Motor neuron (in vitro differentiated cells): ENCODE data around the gene PDF. TPM values are rescaled to one million over a fixed set of nuclear protein-coding genes. Genes with fewer than 3 reads are reported as not detected.

Source experiments
- ATAC-seq, 8 experiments: fragments of 200-7000 bp; cut with Tn5 transposase; replicated peaks in 6 of 8; 2 replicates each; pipeline ENCODE4 v1.8.0; 2021; ENCODE audit warnings: mild to moderate bottlenecking in 8 of 8, moderate library complexity in 8 of 8
- H3K27ac ChIP-seq, 2 donors: fragments of 250-450 bp; sonication (Bioruptor Pico); 2 replicates each; pipeline ENCODE4 v1.9.0; 2021; ENCODE audit warnings: antibody characterized with exemption in 2 of 2, mild to moderate bottlenecking in 2 of 2, moderate library complexity in 1 of 2
- H3K4me1 ChIP-seq, 2 donors: fragments of 250-450 bp; sonication (Bioruptor Pico); replicated peaks in 1 of 2; 2 replicates each; pipeline ENCODE4 v1.6.1; 2021; ENCODE audit warnings: antibody characterized with exemption in 2 of 2, mild to moderate bottlenecking in 2 of 2, moderate library complexity in 1 of 2
- H3K4me3 ChIP-seq, 5 donors: fragments of 250-450 bp; sonication (Bioruptor Pico); 2 replicates each; pipeline ENCODE4 v1.9.0; 2021; ENCODE audit warnings: antibody characterized with exemption in 5 of 5, mild to moderate bottlenecking in 5 of 5, moderate library complexity in 4 of 5
- WGBS, 10 experiments: fragments of 450-650 bp; shearing (Covaris generic); methylation state at CpG; one replicate each; pipeline ENCODE4 v1.0.0; 2022; 5-methylcytosine and 5-hydroxymethylcytosine counted together
- in situ Hi-C, 9 experiments: fragments of 400-800 bp; cut with MboI; loops; one replicate each; pipeline ENCODE4 v1.15.0; 2021; ENCODE audit warnings: low sequenced_read_pairs in 9 of 9, low pct_unique_long_range_greater_than_20kb in 2 of 9; ENCODE audit not compliant: unreplicated experiment in 9 of 9
- total RNA-seq, 8 experiments: library from RNA; unstranded; fragments of 300-600 nt; gene quantifications; 2 replicates each; pipeline versions ENCODE4 v1.2.3 to v1.2.4, GENCODE V29; 2022

Gene PDF
- total RNA-seq, 8 experiments from 2014 or later: 3.0 to 12.8 (median 5.8) TPM

GRCh38 chr16:69283851-69284250 is 46.5 kb downstream of the PDF start:
- in situ Hi-C loops: loop anchor here in 5 of 9 experiments (25.0 kb wide), 2 partner anchors 97 to 122 kb away; partner anchors contain the start of gene SNTB2 (in 1 of the 5)
- no peak for ATAC-seq
- WGBS, 10 experiments: 81 to 100% (median 94%) methylated on average over 1 to 4 of the region's 4 CpGs

GRCh38 chr16:69277413-69277812 is 53.0 kb downstream of the PDF start:
- Histone ChIP-seq H3K27ac (no peak overlapping the region), H3K4me3 (no peak overlapping the region), H3K4me1 (no peaks in the 10 kb centered on the region)
- in situ Hi-C loops: loop anchor here in 5 of 9 experiments (25.0 kb wide), 2 partner anchors 90 to 115 kb away; partner anchors contain the start of gene SNTB2 (in 1 of the 5)
- WGBS, 10 experiments: 0 to 100% (median 89%) methylated on average over 1 of the region's 1 CpG; no CpG with 5 or more reads in 1 of the 10 experiments
- ATAC-seq: peak in 1 of 8 experiments; percentile 75

More at GRCh38 chr16:69283851-69284250, 46.5 kb downstream of the PDF start:
- H3K27ac ChIP-seq: no peak overlapping the region
- H3K4me3 ChIP-seq: no peak overlapping the region
- no peaks in the 10 kb centered on the region for H3K4me1 ChIP-seq

Other genes starting within 250 kb of the PDF start
- gene HAS3, start 224.9 kb downstream of the PDF start, total RNA-seq: 10 to 100 TPM in 3 of 8 experiments, 1 to 10 TPM in 5; 1.0 to 38.8 (median 2.5) TPM
- gene CHTF8, start 198.0 kb downstream of the PDF start, total RNA-seq: 100 to 1,000 TPM in 1 of 8 experiments, 10 to 100 TPM in 7; 29.4 to 111 (median 54.2) TPM
- gene UTP4, start 197.9 kb downstream of the PDF start, total RNA-seq: 10 to 100 TPM; 13.3 to 71.5 (median 24.4) TPM
- 10 to 100 TPM in 3 of 8 experiments, 1 to 10 TPM in 5; 4.7 to 34.7 (median 9.2) TPM for gene SNTB2, start 143.4 kb downstream of the PDF start, total RNA-seq
- 10 to 100 TPM; 28.3 to 51.8 (median 42.8) TPM for gene VPS4A, start 19.2 kb downstream of the PDF start, total RNA-seq
- gene COG8, start 9.0 kb upstream of the PDF start, total RNA-seq: 10 to 100 TPM; 20.8 to 46.9 (median 28.0) TPM
- 10 to 100 TPM; 10.2 to 44.6 (median 22.4) TPM for gene NIP7, start 9.2 kb upstream of the PDF start, total RNA-seq
- gene TMED6, start 21.2 kb upstream of the PDF start, total RNA-seq: 1 to 10 TPM in 3 of 8 experiments, under 1 TPM in 5; 0.33 to 3.8 (median 0.79) TPM
- 10 to 100 TPM; 10.0 to 32.6 (median 20.5) TPM for gene TERF2, start 55.4 kb upstream of the PDF start, total RNA-seq
- 100 to 1,000 TPM in 2 of 8 experiments, 10 to 100 TPM in 6; 26.4 to 139 (median 81.4) TPM for gene CYB5B, start 94.0 kb upstream of the PDF start, total RNA-seq
- 10 to 100 TPM in 6 of 8 experiments, 1 to 10 TPM in 2; 8.1 to 68.6 (median 19.1) TPM for gene NFAT5, start 235.4 kb upstream of the PDF start, total RNA-seq